SK-N-SH treated with all-trans-retinoic acid at 6 μM for 48 hours (cell line): ENCODE results near the gene SCN2A.

Experiments used
- PATZ1 ChIP-seq: fragments of 250-450 bp; sonication (Bioruptor Pico); IDR thresholded peaks from 2 replicates; pipeline ENCODE4 v1.8.0; 2020; ENCODE audit warnings: mild to moderate bottlenecking, moderate library complexity, borderline replicate concordance
- POU6F1 ChIP-seq: fragments of 250-450 bp; sonication (Bioruptor Pico); IDR thresholded peaks from 2 replicates; pipeline ENCODE4 v1.8.0; 2021; ENCODE audit warnings: low read depth, mild to moderate bottlenecking, moderate library complexity, borderline replicate concordance
- RARB ChIP-seq: fragments of 250-450 bp; sonication (Bioruptor Pico); IDR thresholded peaks from 2 replicates; pipeline ENCODE4 v1.8.0; 2021; ENCODE audit warnings: mild to moderate bottlenecking, moderate library complexity
- ZC3H10 ChIP-seq: fragments of 250-450 bp; sonication (Bioruptor Pico); IDR thresholded peaks from 2 replicates; pipeline ENCODE4 v1.5.1; 2021; ENCODE audit warnings: mild to moderate bottlenecking, moderate library complexity
- ZNF565 ChIP-seq: fragments of 450-650 bp; formaldehyde crosslinking; conservative IDR thresholded peaks from 2 replicates; pipeline ENCODE4 v1.5.0; 2020; ENCODE audit warnings: low read depth, mild to moderate bottlenecking, moderate library complexity

GRCh38 chr2:165410276-165410675 lies 171.1 kb downstream of the SCN2A start:
- TF ChIP-seq RARB (CRISPR knock-in tag) (no peak), PATZ1 (CRISPR knock-in tag) (no peak), ZNF565 (CRISPR knock-in tag) (no peak), ZC3H10 (CRISPR knock-in tag) (no peak), POU6F1 (no peak)
